GM21528 (cell line): ENCODE data around the gene RGS3.

Experiments
- ATAC-seq: cut with Tn5 transposase; IDR thresholded peaks from one replicate; pipeline ENCODE4 v1.9.1; 2021; ENCODE audit warnings: mild to moderate bottlenecking, moderate library complexity; ENCODE audit not compliant: unreplicated experiment, low FRiP score

Gene RGS3

GRCh38 chr9:113464286-113464660, 746 bp downstream of the RGS3 start:
- ATAC-seq = no peak

GRCh38 chr9:113465599-113466140, 2.1 kb downstream of the RGS3 start:
- no peak for ATAC-seq

GRCh38 chr9:113467183-113467582, 3.7 kb downstream of the RGS3 start:
- no peak for ATAC-seq

- no peak for ATAC-seq
Measured at GRCh38 chr9:113468716-113469448, 5.4 kb downstream of the RGS3 start.

GRCh38 chr9:113471143-113471542, 7.6 kb downstream of the RGS3 start:
- no peak for ATAC-seq

GRCh38 chr9:113471566-113471965, 8.0 kb downstream of the RGS3 start:
- no peak for ATAC-seq

GRCh38 chr9:113472199-113472598, 8.7 kb downstream of the RGS3 start:
- ATAC-seq = no peak

GRCh38 chr9:113474360-113475028, 11.0 kb downstream of the RGS3 start:
- ATAC-seq = no peak

GRCh38 chr9:113475031-113475430, 11.5 kb downstream of the RGS3 start:
- no peak for ATAC-seq

- ATAC-seq = no peak
Measured at GRCh38 chr9:113475992-113476391, 12.5 kb downstream of the RGS3 start.

- ATAC-seq = no peak
Measured at GRCh38 chr9:113476511-113476916, 13.0 kb downstream of the RGS3 start.

- no peak for ATAC-seq
Measured at GRCh38 chr9:113477058-113477457, 13.5 kb downstream of the RGS3 start.

- ATAC-seq = no peak
Measured at GRCh38 chr9:113477661-113478060, 14.1 kb downstream of the RGS3 start.

GRCh38 chr9:113479174-113479621, 15.7 kb downstream of the RGS3 start:
- ATAC-seq = no peak

- no peak for ATAC-seq
Measured at GRCh38 chr9:113480612-113481011, 17.1 kb downstream of the RGS3 start.

GRCh38 chr9:113481176-113481787, 17.8 kb downstream of the RGS3 start:
- no peak for ATAC-seq

- no peak for ATAC-seq
Measured at GRCh38 chr9:113482341-113482740, 18.8 kb downstream of the RGS3 start.

GRCh38 chr9:113482991-113483675, 19.6 kb downstream of the RGS3 start:
- no peak for ATAC-seq

- ATAC-seq = no peak
Measured at GRCh38 chr9:113483676-113484257, 20.2 kb downstream of the RGS3 start.

- no peak for ATAC-seq
Measured at GRCh38 chr9:113484258-113484730, 20.8 kb downstream of the RGS3 start.
